Right lobe of liver (tissue), 4 donors: ENCODE results near the gene POLR1B.

Source experiments
- POLR2A ChIP-seq: fragments of 450-650 bp; IDR thresholded peaks from one replicate; pipeline ENCODE4 v1.6.1; 2017; ENCODE audit warnings: antibody characterized with exemption, mild to moderate bottlenecking
- TF ChIP-seq, protein P1 (sequence below), 4 donors: fragments of 200-600 bp in 3 of 4; fragments of 450-650 bp in 1 of 4; IDR thresholded peaks; one replicate each; pipeline versions ENCODE4 v1.5.1 to v1.8.0; 2016 to 2022; ENCODE audit warnings: antibody characterized with exemption in 4 of 4, mild to moderate bottlenecking in 2 of 4
- donor health status: DM: no; HTN: no; CAD: no.
- donor health status: DM: no; HTN: no; CAD: no.
- donor health status: DM: no; HTN: yes; CAD: no.

DNA sequence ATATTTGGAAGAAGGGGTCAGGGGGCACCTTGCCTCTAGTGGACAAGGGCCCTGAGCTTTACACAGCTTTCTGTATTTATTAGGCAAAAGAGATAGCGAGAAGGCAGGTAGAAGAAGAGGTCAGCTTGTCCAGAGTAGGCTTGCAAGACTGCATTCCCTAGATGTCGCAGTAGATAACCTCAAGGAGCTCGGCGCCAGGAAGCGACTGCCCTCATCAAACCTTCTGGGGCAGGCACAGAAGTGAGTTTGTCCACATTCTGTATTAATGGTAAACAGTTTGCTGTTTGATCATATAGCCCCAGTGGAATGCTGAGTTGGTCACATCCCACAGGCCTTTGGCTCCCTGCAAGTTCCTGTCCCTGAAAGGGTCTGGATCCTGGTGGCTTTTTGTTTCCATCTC, 49.1 kb downstream of the POLR1B start:
- no peak for TF ChIP-seq POLR2A
- TF ChIP-seq, protein P1, sequence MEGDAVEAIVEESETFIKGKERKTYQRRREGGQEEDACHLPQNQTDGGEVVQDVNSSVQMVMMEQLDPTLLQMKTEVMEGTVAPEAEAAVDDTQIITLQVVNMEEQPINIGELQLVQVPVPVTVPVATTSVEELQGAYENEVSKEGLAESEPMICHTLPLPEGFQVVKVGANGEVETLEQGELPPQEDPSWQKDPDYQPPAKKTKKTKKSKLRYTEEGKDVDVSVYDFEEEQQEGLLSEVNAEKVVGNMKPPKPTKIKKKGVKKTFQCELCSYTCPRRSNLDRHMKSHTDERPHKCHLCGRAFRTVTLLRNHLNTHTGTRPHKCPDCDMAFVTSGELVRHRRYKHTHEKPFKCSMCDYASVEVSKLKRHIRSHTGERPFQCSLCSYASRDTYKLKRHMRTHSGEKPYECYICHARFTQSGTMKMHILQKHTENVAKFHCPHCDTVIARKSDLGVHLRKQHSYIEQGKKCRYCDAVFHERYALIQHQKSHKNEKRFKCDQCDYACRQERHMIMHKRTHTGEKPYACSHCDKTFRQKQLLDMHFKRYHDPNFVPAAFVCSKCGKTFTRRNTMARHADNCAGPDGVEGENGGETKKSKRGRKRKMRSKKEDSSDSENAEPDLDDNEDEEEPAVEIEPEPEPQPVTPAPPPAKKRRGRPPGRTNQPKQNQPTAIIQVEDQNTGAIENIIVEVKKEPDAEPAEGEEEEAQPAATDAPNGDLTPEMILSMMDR (IDR thresholded peaks at IDR 0.05), result no peak
